SK-N-SH (cell line): Measurements from ENCODE around the gene MUS81. TPM values are rescaled to one million over a fixed set of nuclear protein-coding genes. Genes with fewer than 3 reads are reported as not detected.

Source experiments
- CTCF ChIA-PET: fragments of 300-600, 350-600 bp; formaldehyde crosslinking; extraction: SDS; loops from one replicate; lab custom pipeline; 2021; lab: Yijun Ruan, JAX
- POLR2A ChIA-PET: fragments of 350-600 bp; sonication (Branson Sonifier 250); formaldehyde crosslinking; extraction: SDS; loops from one replicate; lab custom pipeline; 2020; ENCODE audit warnings: antibody characterized with exemption, inconsistent platforms; lab: Yijun Ruan, JAX
- DNase-seq: peaks from one replicate; pipeline ENCODE4 v3.0.0; 2012
- H2AFZ ChIP-seq: fragments of 200-600 bp; sonication (generic); 2 replicates; pipeline ENCODE4 v1.8.1; 2016; ENCODE audit warnings: antibody characterized with exemption, mild to moderate bottlenecking, low read depth
- H3F3A ChIP-seq: fragments of 200-600 bp; sonication (generic); replicated peaks from 2 replicates; pipeline ENCODE3; 2016; ENCODE audit warnings: antibody characterized with exemption, mild to moderate bottlenecking; ENCODE audit not compliant: insufficient read depth
- H3K27ac ChIP-seq, 2 experiments: fragments of 200-500 bp in 1 of 2; fragments of 200-600 bp in 1 of 2; sonication (Bioruptor generic) in 1 of 2; sonication (generic), shearing (Covaris generic) in 1 of 2; 2 replicates each; pipeline versions ENCODE4 v1.5.1 to v1.6.1; 2014 to 2016; ENCODE audit warnings: low read depth in 2 of 2, inconsistent platforms in 1 of 2, low read length in 1 of 2, mild to moderate bottlenecking in 1 of 2, mixed read lengths in 1 of 2
- H3K27me3 ChIP-seq: fragments of 200-600 bp; sonication (generic), shearing (Covaris generic); 2 replicates; pipeline ENCODE4 v1.6.1; 2016; ENCODE audit warnings: mixed run types; ENCODE audit not compliant: insufficient read depth
- H3K36me3 ChIP-seq, 2 experiments: fragments of 200-500 bp in 1 of 2; fragments of 200-600 bp in 1 of 2; sonication (Bioruptor generic) in 1 of 2; sonication (generic) in 1 of 2; replicated peaks in 1 of 2; 2 replicates each; pipeline versions ENCODE3 to v1.5.1; 2014 to 2016; ENCODE audit warnings: low read length in 1 of 2, mild to moderate bottlenecking in 1 of 2; ENCODE audit not compliant: insufficient read depth in 2 of 2, control insufficient read depth in 1 of 2
- H3K4me1 ChIP-seq, 2 experiments: fragments of 200-500 bp in 1 of 2; fragments of 200-600 bp in 1 of 2; sonication (Bioruptor generic) in 1 of 2; sonication (generic), shearing (Covaris generic) in 1 of 2; 2 replicates each; pipeline versions ENCODE4 v1.5.1 to v1.6.1; 2014 to 2016; ENCODE audit warnings: low read depth in 1 of 2, low read length in 1 of 2, mixed run types in 1 of 2; ENCODE audit not compliant: insufficient read depth in 2 of 2, control insufficient read depth in 1 of 2
- H3K4me2 ChIP-seq: fragments of 200-600 bp; sonication (generic), shearing (Covaris generic); 2 replicates; pipeline ENCODE4 v1.6.1; 2017; ENCODE audit warnings: mixed run types
- H3K4me3 ChIP-seq, 2 experiments: fragments of 200-500 bp in 1 of 2; fragments of 200-600 bp in 1 of 2; sonication (Bioruptor generic) in 1 of 2; sonication (generic), shearing (Covaris generic) in 1 of 2; 2 replicates each; pipeline versions ENCODE4 v1.5.1 to v1.8.1; 2014 to 2016; ENCODE audit warnings: low read depth in 2 of 2, inconsistent platforms in 1 of 2, low read length in 1 of 2, mild to moderate bottlenecking in 1 of 2, mixed read lengths in 1 of 2, moderate library complexity in 1 of 2
- H3K79me2 ChIP-seq: fragments of 200-600 bp; sonication (generic); 2 replicates; pipeline ENCODE4 v1.8.1; 2017; ENCODE audit warnings: mild to moderate bottlenecking; ENCODE audit not compliant: insufficient read depth
- H3K9ac ChIP-seq: fragments of 200-600 bp; sonication (generic); 2 replicates; pipeline ENCODE4 v1.6.1; 2017; ENCODE audit warnings: mixed run types
- H3K9me2 ChIP-seq: fragments of 200-600 bp; sonication (generic); 2 replicates; pipeline ENCODE4 v1.6.1; 2017; ENCODE audit warnings: mixed run types
- H3K9me3 ChIP-seq: fragments of 200-600 bp; sonication (generic); 2 replicates; pipeline ENCODE4 v1.6.1; 2017; ENCODE audit warnings: mixed run types, mild to moderate bottlenecking, moderate library complexity
- H4K20me1 ChIP-seq: fragments of 200-600 bp; sonication (generic); 2 replicates; pipeline ENCODE4 v1.6.1; 2017; ENCODE audit warnings: mild to moderate bottlenecking, mixed run types; ENCODE audit not compliant: insufficient read depth
- CHD2 ChIP-seq: fragments of 150-350 bp; IDR thresholded peaks from 2 replicates; pipeline ENCODE4 v1.6.1; 2018; ENCODE audit warnings: low read length; ENCODE audit not compliant: partially characterized antibody
- CTCF ChIP-seq: fragments of 200-600 bp; sonication (generic); IDR thresholded peaks from 2 replicates; pipeline ENCODE4 v1.6.1; 2017; ENCODE audit warnings: antibody characterized with exemption, mild to moderate bottlenecking, moderate library complexity
- FOSL2 ChIP-seq: IDR thresholded peaks from 2 replicates; pipeline ENCODE4 v1.4.0; 2012; ENCODE audit warnings: low read depth, mild to moderate bottlenecking, moderate library complexity, borderline replicate concordance
- FOXM1 ChIP-seq: IDR thresholded peaks from 2 replicates; pipeline ENCODE4 v1.4.0; 2012; ENCODE audit warnings: low read depth, mild to moderate bottlenecking
- GATA2 ChIP-seq: sonication (generic); formaldehyde crosslinking; IDR thresholded peaks from 2 replicates; pipeline ENCODE4 v1.5.0; 2020; ENCODE audit warnings: mild to moderate bottlenecking, missing genetic modification reagents
- MEF2A ChIP-seq: IDR thresholded peaks from 2 replicates; pipeline ENCODE4 v1.4.0; 2012; ENCODE audit warnings: low read depth, borderline replicate concordance
- MXI1 ChIP-seq: IDR thresholded peaks from 2 replicates; pipeline ENCODE4 v1.6.1; 2012; ENCODE audit warnings: mild to moderate bottlenecking, low read depth, low read length, improper control_type of control experiment
- NFIC ChIP-seq: IDR thresholded peaks from 2 replicates; pipeline ENCODE4 v1.4.0; 2012; ENCODE audit warnings: borderline replicate concordance
- RAD21 ChIP-seq: IDR thresholded peaks from 2 replicates; pipeline ENCODE4 v1.6.1; 2012; ENCODE audit warnings: mild to moderate bottlenecking, low read length
- REST ChIP-seq: IDR thresholded peaks from 2 replicates; pipeline ENCODE4 v1.6.1; 2012; ENCODE audit warnings: mild to moderate bottlenecking, low read depth, low read length, moderate library complexity
- RXRA ChIP-seq: IDR thresholded peaks from 2 replicates; pipeline ENCODE4 v1.4.0; 2012; ENCODE audit warnings: low read depth, mild to moderate bottlenecking, borderline replicate concordance
- SIN3A ChIP-seq: IDR thresholded peaks from 2 replicates; pipeline ENCODE4 v1.6.1; 2012; ENCODE audit warnings: low read depth, mild to moderate bottlenecking, low read length, moderate library complexity, borderline replicate concordance
- SMC3 ChIP-seq: IDR thresholded peaks from 2 replicates; pipeline ENCODE4 v1.6.1; 2012; ENCODE audit warnings: low read depth, low read length, improper control_type of control experiment
- USF2 ChIP-seq: fragments of 150-350 bp; IDR thresholded peaks from 2 replicates; pipeline ENCODE4 v1.6.1; 2017; ENCODE audit warnings: antibody characterized with exemption, low read length, low read depth, borderline replicate concordance
- ZBTB33 ChIP-seq: IDR thresholded peaks from 2 replicates; pipeline ENCODE4 v1.4.0; 2012; ENCODE audit warnings: low read depth, borderline replicate concordance
- WGBS: methylation state at CpG from one replicate; pipeline ENCODE4 v1.1.6; 2017; ENCODE audit warnings: low lambda C conversion rate; 5-methylcytosine and 5-hydroxymethylcytosine counted together
- polyA plus RNA-seq, 3 experiments: library from polyadenylated mRNA; depleted of rRNA; stranded (reverse); fragments of >200 nt; gene quantifications; 2 replicates each; pipeline ENCODE4 v1.2.3, GENCODE V29; 2012

The MUS81 gene
- polyA plus RNA-seq, 1 of the 3 experiments (the other 2 are of a cell fraction), result 58.2 TPM

GRCh38 chr11:65814131-65814985 is 45.9 kb upstream of the MUS81 start:
- POLR2A ChIA-PET, result no interaction called here
- Histone ChIP-seq H3K9ac (no peak overlapping the region), H3K79me2 (no peaks in the 10 kb centered on the region), H3K27ac (no peak overlapping the region), H3K9me3 (no peaks in the 10 kb centered on the region), H3K4me2 (no peak overlapping the region), H3F3A (no peaks in the 10 kb centered on the region), H3K27me3 (peaks cover 4% of the 10 kb centered on the region; the same call in 1 of the 2 replicates), H3K4me3 (no peak overlapping the region), H2AFZ (no peak overlapping the region), H3K9me2 (no peaks in the 10 kb centered on the region), H3K4me1 (peaks cover 0 to 3% of the 10 kb centered on the region in 2 experiments; a peak in 1 of 4 replicates), H4K20me1 (no peaks in the 10 kb centered on the region), H3K36me3 (no peaks in the 10 kb centered on the region)
- CTCF ChIA-PET, result interaction anchor here (0.6 to 13.8 kb wide), 4 partner anchors 34 to 284 kb away, joined by 3 to 111 read pairs (median 9); partner anchors contain the start of genes AP5B1 and KAT5
- 81% methylated on average over 18 of the region's 18 CpGs for WGBS
- DNase-seq, result no peak
- TF ChIP-seq CTCF, result no peak
- no peak for TF ChIP-seq RAD21
- no peak for TF ChIP-seq SMC3
- no peak for TF ChIP-seq MEF2A
- TF ChIP-seq FOXM1, result no peak
- no peak for TF ChIP-seq ZBTB33
- no peak for TF ChIP-seq USF2
- TF ChIP-seq GATA2 (CRISPR knock-in tag), result no peak
- TF ChIP-seq CHD2, result no peak
- no peak for TF ChIP-seq SIN3A
- TF ChIP-seq MXI1, result no peak
- TF ChIP-seq FOSL2, result no peak
- TF ChIP-seq NFIC, result no peak
- TF ChIP-seq RXRA, result no peak
- no peak for TF ChIP-seq REST
